DND-41 (cell line): ENCODE measurements around the gene TIGIT.

Experiments
- CTCF ChIP-seq: IDR thresholded peaks from 2 replicates; pipeline ENCODE4 v1.5.1; 2012; ENCODE audit warnings: borderline replicate concordance, low read length, moderate library complexity, mild to moderate bottlenecking; ENCODE audit not compliant: poor library complexity, severe bottlenecking; ENCODE audit errors: extremely low read depth
- EZH2 ChIP-seq: IDR thresholded peaks from 3 replicates; pipeline ENCODE4 v1.6.1; 2012; ENCODE audit warnings: borderline replicate concordance, low read depth, mild to moderate bottlenecking, moderate library complexity, low read length, inconsistent platforms; ENCODE audit not compliant: severe bottlenecking

DNA sequence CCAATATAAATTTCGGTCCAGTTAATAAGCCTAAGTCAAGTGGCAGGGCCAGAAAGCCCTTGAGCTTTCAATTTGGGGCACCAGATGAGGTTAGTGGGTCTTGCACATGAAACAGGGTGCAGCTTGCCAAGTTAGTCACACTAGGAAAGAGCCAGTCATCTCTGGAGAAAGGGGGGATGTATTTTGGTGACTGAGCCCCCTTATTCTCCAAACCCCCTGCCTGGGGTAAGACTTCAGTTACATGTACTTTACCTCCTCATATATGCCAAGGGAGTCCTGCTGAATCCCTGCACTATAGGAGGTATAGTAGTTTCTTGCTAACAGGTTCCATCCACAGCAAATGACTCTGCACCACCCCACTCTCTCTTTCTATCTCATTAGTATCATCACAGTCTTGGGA, 62.7 kb downstream of the TIGIT start:
- TF ChIP-seq EZH2 = no peak
- TF ChIP-seq CTCF = no peak
